ENCODE results near the gene NMU.

DNA sequence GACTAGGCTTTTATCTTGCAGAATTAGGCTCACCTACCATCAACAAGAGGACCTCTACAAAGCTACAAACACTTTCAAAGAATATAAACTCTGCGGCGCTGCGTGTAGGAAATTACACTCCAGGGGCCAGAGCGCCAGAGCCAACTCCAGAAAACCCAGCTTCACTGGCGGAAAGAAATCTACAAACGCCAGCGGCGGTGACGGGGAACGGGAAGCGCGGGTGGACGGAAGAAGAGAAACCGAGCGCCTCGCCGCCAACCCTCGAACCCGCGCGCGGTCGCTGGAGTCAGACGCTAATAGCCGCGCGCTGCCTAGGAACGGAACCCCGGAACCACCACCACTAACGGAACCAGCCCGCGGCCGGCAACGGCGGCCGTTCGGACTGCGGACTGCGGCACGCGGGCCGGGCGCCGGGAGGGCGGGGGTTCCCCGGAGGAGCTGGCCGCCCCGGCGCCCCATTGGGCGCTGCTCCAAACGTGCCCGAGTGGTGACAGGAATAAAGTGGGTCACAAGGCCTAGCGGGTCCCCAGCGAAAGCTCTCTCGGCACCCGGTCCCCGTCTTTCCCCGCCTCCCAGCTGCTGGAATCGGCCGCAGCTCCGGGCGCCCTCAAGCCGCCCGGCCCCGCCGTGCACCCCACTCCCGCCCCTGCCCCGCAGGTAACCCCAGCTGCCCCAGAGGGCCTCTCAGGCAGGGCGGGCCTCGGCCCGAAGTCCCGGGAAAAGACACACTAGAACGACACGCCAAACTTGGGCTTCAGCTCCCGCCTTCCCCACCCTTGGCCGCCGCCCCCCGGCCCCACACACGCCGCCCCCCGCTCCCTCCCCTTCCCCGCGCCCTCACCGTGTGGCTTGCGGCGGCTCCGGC, 90.2 kb downstream of the NMU start:
- TF ChIP-seq, protein P1, sequence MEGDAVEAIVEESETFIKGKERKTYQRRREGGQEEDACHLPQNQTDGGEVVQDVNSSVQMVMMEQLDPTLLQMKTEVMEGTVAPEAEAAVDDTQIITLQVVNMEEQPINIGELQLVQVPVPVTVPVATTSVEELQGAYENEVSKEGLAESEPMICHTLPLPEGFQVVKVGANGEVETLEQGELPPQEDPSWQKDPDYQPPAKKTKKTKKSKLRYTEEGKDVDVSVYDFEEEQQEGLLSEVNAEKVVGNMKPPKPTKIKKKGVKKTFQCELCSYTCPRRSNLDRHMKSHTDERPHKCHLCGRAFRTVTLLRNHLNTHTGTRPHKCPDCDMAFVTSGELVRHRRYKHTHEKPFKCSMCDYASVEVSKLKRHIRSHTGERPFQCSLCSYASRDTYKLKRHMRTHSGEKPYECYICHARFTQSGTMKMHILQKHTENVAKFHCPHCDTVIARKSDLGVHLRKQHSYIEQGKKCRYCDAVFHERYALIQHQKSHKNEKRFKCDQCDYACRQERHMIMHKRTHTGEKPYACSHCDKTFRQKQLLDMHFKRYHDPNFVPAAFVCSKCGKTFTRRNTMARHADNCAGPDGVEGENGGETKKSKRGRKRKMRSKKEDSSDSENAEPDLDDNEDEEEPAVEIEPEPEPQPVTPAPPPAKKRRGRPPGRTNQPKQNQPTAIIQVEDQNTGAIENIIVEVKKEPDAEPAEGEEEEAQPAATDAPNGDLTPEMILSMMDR (conservative IDR thresholded peaks at IDR 0.05; ENCODE audit: low read length) = no peak
- TF ChIP-seq EZH2phosphoT487 (IDR thresholded peaks at IDR 0.05; ENCODE audit: borderline replicate concordance, low read depth, low read length) = no peak

All from OCI-LY7 (cell line).